Epithelial cell of esophagus (primary cell): ENCODE data around the gene PRKCZ.

ENCODE experiments used
- DNase-seq: peaks from one replicate; pipeline ENCODE4 v3.0.0; 2010; ENCODE audit warnings: low read depth
- H3K4me3 ChIP-seq: 2 replicates; pipeline ENCODE4 v1.5.1; 2011; ENCODE audit warnings: mild to moderate bottlenecking, low read length, control low read depth
- CTCF ChIP-seq: IDR thresholded peaks from 2 replicates; pipeline ENCODE4 v1.5.1; 2011; ENCODE audit warnings: low read depth, mild to moderate bottlenecking, low read length, control low read depth, inconsistent platforms; ENCODE audit not compliant: insufficient read depth; ENCODE audit errors: missing control alignments

Gene PRKCZ

GRCh38 chr1:2174348-2175054, 124.3 kb downstream of the PRKCZ start:
- DNase-seq, result peak; percentile 72
- no peak overlapping the region for H3K4me3 ChIP-seq
- peak; percentile 87 for TF ChIP-seq CTCF

- no peak overlapping the region for H3K4me3 ChIP-seq
- no peak for TF ChIP-seq CTCF
- DNase-seq, result no peak
These were observed 124.8 kb downstream of the PRKCZ start for GRCh38 chr1:2175055-2175414.

- H3K4me3 ChIP-seq, result no peak overlapping the region
- DNase-seq, result no peak
- TF ChIP-seq CTCF, result no peak
These were observed 125.7 kb downstream of the PRKCZ start for GRCh38 chr1:2175681-2176454.

GRCh38 chr1:2176615-2177014, 126.4 kb downstream of the PRKCZ start:
- no peak for TF ChIP-seq CTCF
- H3K4me3 ChIP-seq, result no peak overlapping the region
- DNase-seq, result no peak

- DNase-seq, result no peak
- H3K4me3 ChIP-seq, result no peak overlapping the region
- no peak for TF ChIP-seq CTCF
These were observed 127.3 kb downstream of the PRKCZ start for GRCh38 chr1:2177541-2177940.

- no peak for DNase-seq
- TF ChIP-seq CTCF, result no peak
- no peak overlapping the region for H3K4me3 ChIP-seq
These were observed 127.8 kb downstream of the PRKCZ start for GRCh38 chr1:2177946-2178538.
